Measurements from ENCODE around the gene USF1. TPM values are rescaled to one million over a fixed set of nuclear protein-coding genes. Genes with fewer than 3 reads are reported as not detected.
"Not testable (repeated sequence)": the region's sequence is repeated elsewhere in the genome, so short reads cannot be mapped to it uniquely, and the experiment has no call there.

USF1 gene
- total RNA-seq, 5 donors from 2014 or later (not counting 1 experiment from before 2014, with no cell fraction given), result 65.4 to 96.1 (median 92.2) TPM

DNA sequence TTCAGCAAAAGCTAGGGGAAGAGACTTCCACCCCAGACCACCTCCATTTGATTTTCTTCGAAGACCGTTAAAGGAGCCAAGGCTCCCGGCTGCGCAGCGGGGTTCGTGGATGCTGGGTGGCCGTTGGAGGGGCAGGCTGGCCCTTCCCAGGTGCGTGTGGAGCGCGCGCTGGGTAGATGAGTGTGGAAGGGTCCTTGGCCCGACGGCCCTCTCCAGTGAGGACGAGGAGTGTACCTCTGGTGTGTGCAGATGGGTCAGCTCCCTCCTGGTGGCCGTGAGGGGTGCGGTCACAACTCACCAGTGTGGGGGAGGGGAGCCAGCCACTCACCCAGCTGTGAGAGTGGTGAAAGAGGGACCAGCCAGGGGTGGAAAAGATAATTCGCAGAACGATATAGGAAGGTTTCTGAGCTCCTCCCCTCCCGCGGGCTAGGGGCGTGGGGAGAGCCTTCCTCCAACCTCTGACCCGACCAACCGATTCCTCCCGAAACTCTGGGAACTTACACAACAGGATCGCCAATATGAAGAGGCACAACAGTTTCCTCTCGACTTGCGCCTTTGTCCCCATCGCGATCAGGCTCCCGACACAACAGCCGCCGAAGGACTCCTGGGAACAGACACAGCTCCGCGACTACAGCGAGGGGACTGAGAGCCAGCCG, 25.1 kb downstream of the USF1 start, which contains the start of gene F11R:
F11R (minus strand) TSS at position 644 of the 656 bp plus-strand sequence; CDS start at position 565, 79 bp downstream.
- under 1% methylated on average over 23 of the region's 36 CpGs for WGBS (ENCODE audit: insufficient coverage)
- no peaks in the 10 kb centered on the region for H3K27me3 Mint-ChIP-seq
- Histone ChIP-seq H3K9me3 (no peaks in the 10 kb centered on the region), H3K4me3 (ENCODE audit: control insufficient read depth in 1 of 2, extremely low read depth in 1 of 2, low read length in 1 of 2) (peak within 1 kb of the TSS; percentile 74 to 83), H3K27ac (ENCODE audit: low read length) (peak within 1 kb of the TSS; percentile 64), H3K36me3 (ENCODE audit: control insufficient read depth in 2 of 2, extremely low read depth in 1 of 2, insufficient read depth in 1 of 2, low read length in 1 of 2) (no peaks in the 10 kb centered on the region), H3K4me1 (ENCODE audit: control insufficient read depth in 1 of 2, extremely low read depth in 1 of 2, insufficient read depth in 2 of 2, low read length in 2 of 2) (peaks cover 10 to 19% of the 10 kb centered on the region in 2 experiments), H3K27me3 (replicated peaks in 1 of 2; ENCODE audit: control insufficient read depth in 2 of 2, extremely low read depth in 1 of 2, insufficient read depth in 2 of 2, low read length in 1 of 2) (no peaks in the 10 kb centered on the region)
- H3K4me3 Mint-ChIP-seq, result peak within 1 kb of the TSS; percentile 92 to 94 (median 94)
- ATAC-seq (replicated peaks in 1 of 4) (peak; percentile 36 to 45 (median 40)), DNase-seq (peak in 7 of 35 experiments; percentile 5 to 35 (median 16))
- POLR2A ChIA-PET, result interaction anchor here (0.5 to 1.7 kb wide), 20 partner anchors 9 to 532 kb away, joined by 3 to 12 read pairs (median 5); partner anchors contain the start of genes DEDD (in 2 of the 2), ARHGAP30 (in 1 of the 2), TSTD1 (in 1 of the 2) and USF1 (in 1 of the 2)
- CTCF ChIA-PET, result interaction anchor here (0.5 to 1.8 kb wide), 18 partner anchors 8 to 625 kb away, joined by 3 to 12 read pairs (median 5); partner anchors contain the start of genes PPOX (in 1 of the 2), TOMM40L (in 1 of the 2), TSTD1 (in 1 of the 2) and USF1 (in 1 of the 2)
- H3K27ac Mint-ChIP-seq, result peak within 1 kb of the TSS; percentile 82 to 93
- no peaks in the 10 kb centered on the region for H3K36me3 Mint-ChIP-seq
- no peaks in the 10 kb centered on the region for H3K9me3 Mint-ChIP-seq
- peaks cover 29 to 49% (median 40%) of the 10 kb centered on the region in 3 donors for H3K4me1 Mint-ChIP-seq

DNA sequence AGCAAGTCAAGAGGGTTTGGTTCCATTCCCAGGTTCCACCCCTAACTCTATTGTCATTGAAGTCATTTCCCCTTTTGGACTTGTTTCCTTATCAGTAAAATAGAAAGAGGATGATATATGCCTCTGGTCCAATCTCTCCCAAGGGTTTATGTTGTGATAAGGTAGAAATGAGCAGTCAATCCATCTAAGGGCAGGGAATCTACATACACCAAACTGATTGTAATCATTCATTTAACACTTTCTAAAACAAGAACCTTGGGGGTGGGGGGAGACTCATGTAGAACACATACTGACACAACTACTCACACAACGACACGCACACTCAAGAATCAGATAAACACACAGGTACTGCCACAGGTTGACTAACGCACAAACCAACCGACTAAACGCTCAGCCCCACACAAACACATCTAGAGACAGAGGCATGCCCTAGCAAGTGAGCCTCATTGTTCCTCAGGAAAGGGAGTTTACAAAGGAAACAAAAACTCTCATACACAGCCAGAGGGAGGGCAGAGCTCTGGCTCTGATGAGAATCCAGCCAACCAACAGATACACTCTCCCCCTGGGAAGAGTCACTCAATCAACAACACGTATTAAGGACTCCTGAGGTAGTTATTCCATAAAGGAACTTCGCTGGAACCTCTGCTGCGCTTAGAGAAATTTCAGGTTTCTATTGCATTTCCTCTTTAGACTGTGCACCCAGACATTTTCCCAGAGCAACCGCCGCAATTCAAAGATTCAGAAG, 25.9 kb downstream of the USF1 start:
- 31% methylated on average over 7 of the region's 10 CpGs for WGBS (ENCODE audit: insufficient coverage)
- H3K27me3 Mint-ChIP-seq, result no peaks in the 10 kb centered on the region

DNA sequence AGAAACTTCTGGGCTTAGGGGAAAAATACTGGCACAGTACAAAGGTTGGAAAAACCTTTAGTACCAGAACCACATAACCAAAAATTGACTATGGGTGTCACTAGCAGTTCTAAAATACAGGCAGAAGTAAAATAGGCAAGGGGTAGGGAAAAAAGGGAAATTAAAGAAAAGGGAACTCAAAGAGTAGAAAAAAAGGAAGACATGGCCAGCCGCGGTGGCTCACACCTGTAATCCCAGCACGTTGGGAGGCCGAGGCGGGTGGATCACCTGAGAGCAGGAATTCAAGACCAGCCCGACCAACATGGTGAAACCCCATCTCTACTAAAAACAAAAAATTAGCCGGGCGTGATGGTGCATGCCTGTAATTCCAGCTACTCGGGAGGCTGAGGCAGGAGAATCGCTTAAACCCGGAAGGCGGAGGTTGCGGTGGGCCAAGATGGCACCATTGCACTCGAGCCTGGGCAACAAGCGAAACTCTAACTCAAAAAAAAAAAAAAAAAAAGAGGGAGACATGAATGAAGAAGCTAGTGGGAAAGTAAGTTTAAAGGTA, 26.6 kb downstream of the USF1 start:
- peaks cover 31 to 47% (median 41%) of the 10 kb centered on the region in 3 donors for H3K4me1 Mint-ChIP-seq
- ChIA-PET POLR2A (interaction anchor here (0.6 to 1.0 kb wide), 4 partner anchors 20 to 379 kb away, joined by 6 to 12 read pairs (median 7); no protein-coding TSS in a partner anchor), CTCF (interaction anchor here (0.6 to 1.2 kb wide), 2 partner anchors 22 to 178 kb away, joined by 3 to 4 read pairs; no protein-coding TSS in a partner anchor)
- H3K36me3 Mint-ChIP-seq; H3K27me3 Mint-ChIP-seq; ATAC-seq (replicated peaks in 1 of 4); H3K4me3 ChIP-seq (ENCODE audit: control insufficient read depth in 1 of 2, extremely low read depth in 1 of 2, low read length in 1 of 2); H3K27me3 ChIP-seq (replicated peaks in 1 of 2; ENCODE audit: control insufficient read depth in 2 of 2, extremely low read depth in 1 of 2, insufficient read depth in 2 of 2, low read length in 1 of 2); DNase-seq; H3K9me3 ChIP-seq; H3K36me3 ChIP-seq (ENCODE audit: control insufficient read depth in 2 of 2, extremely low read depth in 1 of 2, insufficient read depth in 1 of 2, low read length in 1 of 2); H3K9me3 Mint-ChIP-seq; H3K27ac ChIP-seq (ENCODE audit: low read length): not testable (repeated sequence)
- peaks cover 10 to 22% of the 10 kb centered on the region in 2 experiments for H3K4me1 ChIP-seq (ENCODE audit: control insufficient read depth in 1 of 2, extremely low read depth in 1 of 2, insufficient read depth in 2 of 2, low read length in 2 of 2)
- WGBS (ENCODE audit: insufficient coverage), result no CpG with 5 or more reads among the region's 15 CpGs
- H3K27ac Mint-ChIP-seq, result peak overlapping the region; percentile 9 to 71
- peak overlapping the region; percentile 35 to 94 (median 92) for H3K4me3 Mint-ChIP-seq

More for the DNA sequence above, 25.9 kb downstream of the USF1 start:
- ChIA-PET CTCF (interaction anchor here (0.6 to 1.8 kb wide), 8 partner anchors 19 to 183 kb away, joined by 3 to 10 read pairs (median 4); partner anchors contain the start of genes PPOX (in 1 of the 2) and TSTD1 (in 1 of the 2)), POLR2A (interaction anchor here (0.5 to 1.7 kb wide), 4 partner anchors 9 to 307 kb away, joined by 4 to 9 read pairs (median 7); partner anchors contain the start of gene USF1 (in 1 of the 2))
- ATAC-seq (replicated peaks in 1 of 4), result no peak
- peak overlapping the region; percentile 92 to 94 (median 94) for H3K4me3 Mint-ChIP-seq
- Histone ChIP-seq H3K36me3 (ENCODE audit: control insufficient read depth in 2 of 2, extremely low read depth in 1 of 2, insufficient read depth in 1 of 2, low read length in 1 of 2) (no peaks in the 10 kb centered on the region), H3K27ac (ENCODE audit: low read length) (no peak overlapping the region), H3K4me3 (ENCODE audit: control insufficient read depth in 1 of 2, extremely low read depth in 1 of 2, low read length in 1 of 2) (peak overlapping the region; percentile 74 to 83), H3K4me1 (ENCODE audit: control insufficient read depth in 1 of 2, extremely low read depth in 1 of 2, insufficient read depth in 2 of 2, low read length in 2 of 2) (peaks cover 10 to 19% of the 10 kb centered on the region in 2 experiments), H3K27me3 (replicated peaks in 1 of 2; ENCODE audit: control insufficient read depth in 2 of 2, extremely low read depth in 1 of 2, insufficient read depth in 2 of 2, low read length in 1 of 2) (no peaks in the 10 kb centered on the region), H3K9me3 (no peaks in the 10 kb centered on the region)
- H3K4me1 Mint-ChIP-seq, result peaks cover 29 to 46% (median 40%) of the 10 kb centered on the region in 3 donors
- no peaks in the 10 kb centered on the region for H3K9me3 Mint-ChIP-seq
- H3K27ac Mint-ChIP-seq, result peak overlapping the region; percentile 75 to 82
- DNase-seq, result no peak
- no peaks in the 10 kb centered on the region for H3K36me3 Mint-ChIP-seq

DNA sequence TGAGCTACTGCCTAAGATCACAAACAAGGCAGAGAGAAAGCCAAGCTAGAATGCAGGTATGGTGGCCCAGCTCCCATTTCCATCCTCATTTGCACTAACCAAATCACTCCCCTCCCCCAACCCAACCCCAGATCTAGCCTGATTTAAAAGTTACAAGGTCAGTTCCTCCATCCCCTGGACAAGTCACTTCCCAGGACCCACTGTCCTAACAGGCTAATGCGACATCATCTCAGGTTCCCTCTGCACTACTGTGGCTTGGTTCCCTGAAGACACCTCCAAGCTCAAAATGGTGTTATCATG, 27.2 kb downstream of the USF1 start:
- peaks cover 37 to 51% (median 48%) of the 10 kb centered on the region in 3 donors for H3K4me1 Mint-ChIP-seq
- H3K4me3 ChIP-seq (ENCODE audit: control insufficient read depth in 1 of 2, extremely low read depth in 1 of 2, low read length in 1 of 2), result no peak overlapping the region
- H3K27me3 Mint-ChIP-seq, result no peaks in the 10 kb centered on the region
- no peaks in the 10 kb centered on the region for H3K9me3 ChIP-seq
- H3K27ac Mint-ChIP-seq, result peak overlapping the region; percentile 60 to 76
- peak overlapping the region in 1 of 3 donors; percentile 92 for H3K4me3 Mint-ChIP-seq
- WGBS (ENCODE audit: insufficient coverage), result no CpG with 5 or more reads among the region's 1 CpG
- ATAC-seq (replicated peaks in 1 of 4), result no peak
- CTCF ChIA-PET, result interaction anchor here in 1 of 2 donors (1.2 kb wide), 1 partner anchor 23 kb away, joined by 3 read pairs; no protein-coding TSS in a partner anchor
- no peaks in the 10 kb centered on the region for H3K27me3 ChIP-seq (replicated peaks in 1 of 2; ENCODE audit: control insufficient read depth in 2 of 2, extremely low read depth in 1 of 2, insufficient read depth in 2 of 2, low read length in 1 of 2)
- no peaks in the 10 kb centered on the region for H3K36me3 Mint-ChIP-seq
- H3K36me3 ChIP-seq (ENCODE audit: control insufficient read depth in 2 of 2, extremely low read depth in 1 of 2, insufficient read depth in 1 of 2, low read length in 1 of 2), result no peaks in the 10 kb centered on the region
- H3K27ac ChIP-seq (ENCODE audit: low read length), result no peak overlapping the region
- POLR2A ChIA-PET, result no interaction called here
- DNase-seq, result no peak
- H3K9me3 Mint-ChIP-seq, result no peaks in the 10 kb centered on the region
- peaks cover 13 to 28% of the 10 kb centered on the region in 2 experiments for H3K4me1 ChIP-seq (ENCODE audit: control insufficient read depth in 1 of 2, extremely low read depth in 1 of 2, insufficient read depth in 2 of 2, low read length in 2 of 2)

DNA sequence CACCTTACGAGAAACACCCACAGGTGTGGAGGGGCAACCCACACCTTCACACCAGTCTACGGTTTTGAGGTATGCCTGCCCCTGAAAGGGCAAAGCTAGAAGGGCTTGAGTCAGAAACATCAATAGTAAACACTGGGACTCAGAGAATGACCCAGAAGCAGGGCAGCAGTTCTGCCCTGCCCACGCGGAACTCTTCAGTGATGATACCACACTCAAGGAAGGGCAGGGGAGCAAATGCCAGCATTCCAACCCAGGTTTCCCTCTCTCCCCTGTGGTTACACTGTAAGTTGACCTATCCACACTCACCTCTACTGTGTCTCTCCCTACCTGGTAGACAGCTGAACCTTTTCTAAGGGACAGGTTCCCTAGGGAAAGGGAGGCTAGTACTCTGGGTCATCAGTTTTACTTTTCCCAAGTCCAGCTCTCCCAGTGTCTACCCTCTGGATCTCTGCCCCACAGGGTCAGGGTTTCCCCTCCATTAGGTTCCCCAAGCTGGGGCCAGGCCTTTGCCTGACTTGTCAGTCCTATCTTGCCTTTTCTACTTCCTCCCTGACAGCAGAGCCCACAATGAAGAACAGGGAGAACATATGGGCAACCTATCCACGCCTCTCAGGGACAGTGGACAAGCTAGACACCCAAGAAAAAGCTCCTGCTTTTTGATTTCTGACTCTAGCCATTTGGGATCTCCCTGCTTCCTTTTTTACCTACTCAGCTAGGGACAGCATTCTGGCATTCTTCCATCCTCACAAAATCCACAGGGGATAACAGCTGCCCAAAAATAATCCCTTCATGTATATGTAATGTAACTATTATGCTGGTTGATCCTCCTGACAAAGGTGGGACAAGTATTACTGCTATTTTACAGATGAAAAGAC, 27.8 kb downstream of the USF1 start:
- ChIA-PET POLR2A (interaction anchor here in 1 of 2 donors (0.6 kb wide), 1 partner anchor 212 kb away, joined by 11 read pairs; no protein-coding TSS in a partner anchor), CTCF (interaction anchor here (0.6 to 0.8 kb wide), 2 partner anchors 27 to 112 kb away, joined by 3 to 4 read pairs; no protein-coding TSS in a partner anchor)
- Histone ChIP-seq H3K27ac (ENCODE audit: low read length) (no peak overlapping the region), H3K9me3 (no peaks in the 10 kb centered on the region), H3K4me1 (ENCODE audit: control insufficient read depth in 1 of 2, extremely low read depth in 1 of 2, insufficient read depth in 2 of 2, low read length in 2 of 2) (peaks cover 19 to 34% of the 10 kb centered on the region in 2 experiments), H3K4me3 (ENCODE audit: control insufficient read depth in 1 of 2, extremely low read depth in 1 of 2, low read length in 1 of 2) (no peak overlapping the region), H3K27me3 (replicated peaks in 1 of 2; ENCODE audit: control insufficient read depth in 2 of 2, extremely low read depth in 1 of 2, insufficient read depth in 2 of 2, low read length in 1 of 2) (no peaks in the 10 kb centered on the region), H3K36me3 (ENCODE audit: control insufficient read depth in 2 of 2, extremely low read depth in 1 of 2, insufficient read depth in 1 of 2, low read length in 1 of 2) (no peaks in the 10 kb centered on the region)
- no peak overlapping the region for H3K4me3 Mint-ChIP-seq
- peak overlapping the region; percentile 60 to 77 for H3K27ac Mint-ChIP-seq
- H3K9me3 Mint-ChIP-seq, result no peaks in the 10 kb centered on the region
- H3K4me1 Mint-ChIP-seq, result peaks cover 42 to 57% (median 53%) of the 10 kb centered on the region in 3 donors
- DNase-seq, result no peak
- ATAC-seq (replicated peaks in 1 of 4), result no peak
- no peaks in the 10 kb centered on the region for H3K27me3 Mint-ChIP-seq
- 84% methylated on average over 4 of the region's 5 CpGs for WGBS (ENCODE audit: insufficient coverage)
- no peaks in the 10 kb centered on the region for H3K36me3 Mint-ChIP-seq
